Measurements from ENCODE around the gene PRR7. TPM values are rescaled to one million over a fixed set of nuclear protein-coding genes. Genes with fewer than 3 reads are reported as not detected.

Gene PRR7
- total and polyA plus RNA-seq, 4 donors, result 0.17 to 1.4 (median 0.49) TPM

- H3K4me1 ChIP-seq (ENCODE audit: control insufficient read depth in 4 of 4, insufficient read depth in 4 of 4, low read length in 3 of 4), result peaks cover 0 to 12% (median 2%) of the 10 kb centered on the region in 4 donors
- WGBS, result 75% methylated on average over 43 of the region's 43 CpGs
- H3K9me3 ChIP-seq (ENCODE audit: control insufficient read depth in 4 of 4, low read length in 3 of 4), result no peaks in the 10 kb centered on the region
- H3K4me3 ChIP-seq (ENCODE audit: low read depth in 1 of 3, low read length in 3 of 3), result no peak overlapping the region
- peaks cover 0 to 4% (median under 1%) of the 10 kb centered on the region in 4 donors for H3K36me3 ChIP-seq (ENCODE audit: control insufficient read depth in 4 of 4, insufficient read depth in 3 of 4, low read depth in 1 of 4, low read length in 3 of 4)
- DNase-seq (ENCODE audit: low spot score), result peak; percentile 73
- H3K9ac ChIP-seq (ENCODE audit: low read depth in 1 of 2, low read length in 2 of 2), result no peak overlapping the region
- no peak for TF ChIP-seq NR2F2 (IDR thresholded peaks at IDR 0.05)
- TF ChIP-seq CTCF (IDR thresholded peaks at IDR 0.05; ENCODE audit: low read depth, low read length, missing input control), result peak; percentile 33
- no peaks in the 10 kb centered on the region for H3K27me3 ChIP-seq (ENCODE audit: control insufficient read depth in 4 of 4, insufficient read depth in 4 of 4, low read length in 3 of 4)
- no peak overlapping the region for H3K27ac ChIP-seq (ENCODE audit: low read depth in 1 of 2, low read length in 2 of 2)
Measured at GRCh38 chr5:177491429-177491945, 44.9 kb downstream of the PRR7 start.

- 97% methylated on average over 54 of the region's 54 CpGs for WGBS
- Histone ChIP-seq H3K4me3 (ENCODE audit: low read depth in 1 of 3, low read length in 3 of 3) (no peak overlapping the region), H3K4me1 (ENCODE audit: control insufficient read depth in 4 of 4, insufficient read depth in 4 of 4, low read length in 3 of 4) (peaks cover 0 to 15% (median 3%) of the 10 kb centered on the region in 4 donors), H3K36me3 (ENCODE audit: control insufficient read depth in 4 of 4, insufficient read depth in 3 of 4, low read depth in 1 of 4, low read length in 3 of 4) (peaks cover 0 to 4% (median under 1%) of the 10 kb centered on the region in 4 donors), H3K27me3 (ENCODE audit: control insufficient read depth in 4 of 4, insufficient read depth in 4 of 4, low read length in 3 of 4) (no peaks in the 10 kb centered on the region), H3K9me3 (ENCODE audit: control insufficient read depth in 4 of 4, low read length in 3 of 4) (no peaks in the 10 kb centered on the region), H3K9ac (ENCODE audit: low read depth in 1 of 2, low read length in 2 of 2) (no peak overlapping the region), H3K27ac (ENCODE audit: low read depth in 1 of 2, low read length in 2 of 2) (no peak overlapping the region)
- DNase-seq (ENCODE audit: low spot score), result no peak
- TF ChIP-seq EGR1 (IDR thresholded peaks at IDR 0.05; ENCODE audit: low read depth in 2 of 2), result no peak
- no peak for TF ChIP-seq RAD21 (IDR thresholded peaks at IDR 0.05)
- TF ChIP-seq MAX (IDR thresholded peaks at IDR 0.05), result no peak
- no peak for TF ChIP-seq FOXA1 (IDR thresholded peaks at IDR 0.05)
- TF ChIP-seq REST (IDR thresholded peaks at IDR 0.05), result no peak
- no peak for TF ChIP-seq CTCF (IDR thresholded peaks at IDR 0.05; ENCODE audit: low read depth, low read length, missing input control)
- TF ChIP-seq HNF4G (IDR thresholded peaks at IDR 0.05), result no peak
- no peak for TF ChIP-seq HNF4A (conservative IDR thresholded peaks at IDR 0.05)
- no peak for TF ChIP-seq NR2F2 (IDR thresholded peaks at IDR 0.05)
- no peak for TF ChIP-seq FOXA2 (IDR thresholded peaks at IDR 0.05)
Measured at GRCh38 chr5:177491983-177492746, 45.6 kb downstream of the PRR7 start.

Data from liver (tissue), 9 donors.